Activated gamma-delta T cell treated with anti-CD3 and anti-CD28 coated beads, Interleukin-2, amount 50 U/mL, for 16 hours (primary cell): ENCODE data around the gene HELLS.
A peak's percentile ranks its signal among the peaks of the same experiment; 100 is the strongest.
"Not testable (repeated sequence)": the region's sequence is repeated elsewhere in the genome, so short reads cannot be mapped to it uniquely, and the experiment has no call there.

Experiments used
- DNase-seq: peaks from one replicate; pipeline ENCODE4 v3.0.0-alpha.2; 2020; ENCODE audit warnings: low read depth

The HELLS gene

DNA sequence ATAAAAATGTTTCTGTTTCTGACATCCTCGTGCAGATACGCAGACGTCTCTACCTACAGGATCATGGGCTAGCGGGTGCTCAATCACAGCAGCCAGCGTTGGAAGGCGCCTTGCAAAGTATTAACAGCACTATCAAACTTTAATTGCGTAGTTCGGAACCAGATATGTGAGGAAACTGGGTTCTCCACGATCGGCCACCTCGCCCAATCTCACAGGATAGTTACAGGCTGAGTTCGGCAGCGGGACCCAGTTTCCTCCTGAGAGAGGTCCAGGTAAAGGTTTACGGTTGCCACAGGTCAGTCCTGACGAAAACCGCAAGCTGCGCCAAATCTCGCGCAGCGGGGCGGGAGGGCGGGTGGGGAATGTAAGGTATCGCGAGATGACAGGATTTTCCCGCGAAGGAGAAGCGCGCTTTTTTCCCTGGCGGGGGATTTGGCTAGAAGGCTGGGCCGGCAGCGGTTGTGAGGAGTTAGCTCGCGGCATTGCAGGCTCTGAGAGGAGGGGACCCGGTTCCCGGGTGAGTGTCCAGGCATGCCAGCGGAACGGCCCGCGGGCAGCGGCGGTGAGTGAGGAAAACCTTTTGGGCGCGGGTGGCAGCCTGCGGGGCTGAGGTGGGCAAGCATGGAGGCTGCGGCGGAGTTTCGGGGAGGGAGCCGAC, at the start of gene HELLS:
Gene HELLS, plus strand, starts transcription at position 398 of the 658 bp plus-strand sequence. Its CDS starts 134 bp downstream, at position 532.
- peak; percentile 44 for DNase-seq

- DNase-seq, result no peak
Measured at GRCh38 chr10:94496010-94496409, 49.6 kb upstream of the HELLS start.

- no peak for DNase-seq
Measured at GRCh38 chr10:94496646-94497045, 48.9 kb upstream of the HELLS start.

DNA sequence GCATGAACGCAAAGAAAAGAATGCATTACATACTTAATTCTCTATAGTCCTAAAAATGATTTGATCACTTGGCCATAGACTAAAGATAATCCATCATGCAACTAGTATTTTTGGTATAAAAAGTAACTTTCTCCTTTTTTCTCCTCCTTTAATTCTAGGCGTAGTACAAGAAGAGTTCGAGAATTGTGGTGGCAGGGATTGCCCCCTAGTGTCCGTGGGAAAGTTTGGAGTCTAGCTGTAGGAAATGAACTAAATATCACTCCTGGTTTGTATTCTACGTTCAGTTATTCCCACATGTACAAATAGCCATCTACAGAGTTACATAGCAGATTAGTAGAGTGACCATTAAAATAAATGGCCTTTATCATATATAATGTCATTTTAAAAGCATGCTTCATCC, 45.5 kb upstream of the HELLS start:
- DNase-seq, result no peak

DNA sequence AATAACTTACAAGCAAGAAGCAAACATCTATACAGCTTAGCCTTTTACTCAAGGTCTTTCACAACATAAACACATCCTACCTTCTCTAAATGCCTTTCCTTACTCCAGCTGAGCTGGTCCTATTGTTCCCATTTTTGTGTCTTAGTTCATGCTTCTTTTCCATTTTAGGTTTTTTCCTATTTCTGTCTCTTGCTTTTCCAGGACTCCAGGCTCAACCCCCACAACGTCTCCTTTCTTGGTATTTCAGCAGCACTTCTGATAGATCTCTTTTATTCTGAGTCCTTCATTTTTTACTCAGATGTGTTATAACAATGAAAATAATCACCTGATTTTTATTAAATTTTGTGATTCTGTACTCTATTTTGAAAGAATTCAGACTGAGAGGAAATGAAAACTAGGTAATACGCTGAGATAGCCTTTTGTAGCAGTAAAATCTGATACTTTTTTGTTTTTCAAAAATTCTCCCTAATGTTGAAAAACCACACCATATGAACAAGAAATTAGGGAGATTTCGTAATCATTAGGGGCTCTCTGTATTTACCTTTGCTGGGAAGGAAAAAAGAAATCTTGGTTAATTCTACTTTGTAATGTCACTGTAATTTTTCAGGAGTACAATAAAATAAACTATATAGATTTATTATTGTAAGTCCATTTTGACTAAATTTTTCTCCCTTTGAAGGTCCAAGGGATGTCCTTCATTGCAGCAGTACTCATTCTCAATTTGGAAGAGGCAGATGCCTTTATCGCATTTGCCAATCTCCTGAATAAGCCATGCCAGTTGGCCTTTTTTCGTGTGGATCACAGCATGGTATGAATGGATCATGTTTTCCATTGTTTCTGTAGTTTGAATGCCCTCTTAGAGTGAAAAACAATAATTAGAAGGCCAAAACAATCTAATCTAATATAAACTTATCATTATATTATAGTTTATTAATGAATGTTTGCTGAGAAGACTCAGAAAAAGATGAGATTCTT, 24.0 kb upstream of the HELLS start:
- no peak for DNase-seq

- no peak for DNase-seq
Measured at GRCh38 chr10:94524146-94524545, 21.4 kb upstream of the HELLS start.

DNA sequence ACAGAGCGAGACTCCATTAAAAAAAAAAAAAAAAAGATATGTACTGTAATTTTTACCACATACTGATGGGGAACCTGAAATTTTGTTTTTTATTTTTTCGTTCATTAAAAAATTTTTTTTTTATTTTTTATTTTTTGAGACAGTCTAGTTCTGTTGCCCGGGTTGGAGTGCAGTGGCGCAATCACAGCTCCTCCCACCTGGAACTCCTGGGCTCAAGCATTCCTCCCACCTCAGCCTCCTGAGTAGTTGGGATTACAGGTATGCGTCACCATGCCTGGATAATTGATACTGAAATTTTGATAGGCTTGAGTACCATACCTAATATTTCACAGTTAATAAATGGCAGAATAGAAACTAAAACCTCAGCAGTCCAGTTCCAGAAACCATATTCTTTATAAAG, 20.9 kb upstream of the HELLS start:
- DNase-seq, result no peak

GRCh38 chr10:94531550-94531949, 14.0 kb upstream of the HELLS start:
- not testable (repeated sequence) for DNase-seq

- DNase-seq, result no peak
Measured at GRCh38 chr10:94533027-94533426, 12.6 kb upstream of the HELLS start.

DNA sequence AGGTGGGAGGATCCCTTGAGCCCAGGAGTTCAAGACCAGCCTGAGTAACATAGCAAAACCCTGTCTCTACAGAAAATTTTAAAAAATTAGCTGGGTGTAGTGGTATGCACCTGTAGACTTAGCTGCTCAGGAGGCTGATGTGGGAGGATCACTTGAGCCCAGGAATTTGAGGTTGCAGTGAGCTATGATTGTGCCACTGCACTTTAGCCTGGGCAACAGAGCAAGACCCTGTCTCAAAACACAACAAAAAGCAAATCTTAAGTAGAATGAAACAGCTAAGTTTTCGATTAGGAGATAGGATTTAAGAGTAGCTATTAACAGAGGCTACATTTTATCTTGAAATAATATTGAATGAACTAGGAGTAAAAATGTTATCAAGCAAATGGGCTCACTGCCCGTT, 3.3 kb upstream of the HELLS start:
- DNase-seq, result not testable (repeated sequence)

DNA sequence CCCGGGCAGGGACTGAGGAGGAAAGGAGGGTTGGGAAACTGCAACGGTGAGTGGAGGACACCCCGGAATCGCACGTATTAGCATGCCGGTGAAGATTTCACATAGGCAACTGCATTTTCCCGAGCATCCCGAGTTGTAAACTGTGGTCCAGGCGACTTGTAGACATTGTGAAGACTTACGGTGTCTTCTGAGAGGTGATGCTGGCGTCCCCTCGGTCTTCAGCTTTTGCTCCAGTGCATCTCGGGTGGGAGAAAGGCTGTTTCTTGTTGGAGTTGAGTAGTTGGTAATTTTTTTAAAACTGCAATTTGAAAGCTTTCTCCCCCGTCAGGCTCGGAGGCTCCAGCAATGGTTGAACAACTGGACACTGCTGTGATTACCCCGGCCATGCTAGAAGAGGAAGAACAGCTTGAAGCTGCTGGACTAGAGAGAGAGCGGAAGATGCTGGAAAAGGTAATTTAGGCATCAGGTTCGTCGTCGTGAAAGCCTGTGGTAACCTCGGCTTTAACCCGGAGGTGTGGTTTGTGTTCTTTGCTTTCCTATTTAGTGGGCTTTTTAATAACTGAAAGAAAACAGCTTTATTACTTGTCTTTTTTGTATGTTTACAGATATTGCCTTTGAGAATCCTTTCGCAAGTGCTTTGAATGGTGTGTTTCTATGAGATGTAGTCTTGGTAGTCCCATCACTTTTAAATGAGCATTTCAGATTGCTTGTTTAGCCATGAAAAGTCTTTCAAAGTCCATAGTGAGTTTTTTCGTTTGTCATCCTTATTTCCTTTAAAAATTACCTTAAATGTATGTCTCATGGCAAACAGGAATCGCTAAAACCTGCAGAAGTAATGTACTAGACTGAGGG, 687 bp downstream of the HELLS start:
- DNase-seq, result no peak

- DNase-seq, result no peak
Measured at GRCh38 chr10:94546901-94547185, 1.3 kb downstream of the HELLS start.

GRCh38 chr10:94549221-94549620, 3.6 kb downstream of the HELLS start:
- no peak for DNase-seq

DNA sequence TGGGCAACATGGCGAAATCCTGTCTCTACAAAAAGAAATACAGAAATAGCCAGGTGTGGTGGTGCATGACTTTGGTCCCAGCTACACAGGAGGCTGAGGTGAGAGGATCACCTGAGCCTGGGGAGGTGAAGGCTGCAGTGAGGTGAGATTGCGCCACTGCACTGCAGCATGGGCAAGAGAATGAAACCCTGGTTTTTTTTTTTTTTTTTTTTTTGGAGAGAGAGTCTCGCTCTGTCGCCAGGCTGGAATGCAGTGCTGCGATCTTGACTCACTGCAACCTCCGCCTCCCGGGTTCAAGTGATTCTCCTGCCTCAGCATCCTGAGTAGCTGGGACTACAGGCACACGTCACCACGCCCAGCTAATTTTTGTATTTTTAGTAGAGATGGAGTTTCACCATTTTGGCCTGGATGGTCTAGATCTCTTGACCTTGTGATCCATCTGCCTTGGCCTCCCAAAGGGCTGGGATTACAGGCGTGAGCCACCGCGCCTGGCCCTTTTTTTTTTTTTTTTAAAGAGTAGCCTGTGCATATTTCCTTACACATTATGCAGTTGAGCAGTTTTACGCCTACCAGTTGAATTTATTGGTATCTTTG, 22.2 kb downstream of the HELLS start:
- DNase-seq, result not testable (repeated sequence)

DNA sequence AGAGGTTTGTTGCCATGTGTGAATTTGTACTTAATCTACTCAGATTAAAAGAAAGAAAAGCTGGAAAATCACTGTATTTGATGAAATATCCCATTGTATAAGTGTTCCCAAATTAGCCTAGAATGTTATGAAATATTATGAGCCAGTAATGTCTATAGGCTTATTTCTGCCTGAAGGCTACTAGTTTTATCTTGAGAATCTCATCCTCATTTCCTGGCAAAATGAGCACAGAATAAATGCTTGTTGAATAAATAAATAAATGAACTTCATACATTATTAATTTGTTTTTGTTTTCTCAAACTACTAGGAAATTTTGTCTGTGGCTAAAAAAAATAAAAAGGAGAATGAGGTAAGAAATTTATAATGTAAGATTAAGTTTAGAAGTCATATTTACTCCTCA, 25.5 kb downstream of the HELLS start:
- no peak for DNase-seq

- DNase-seq, result no peak
Measured at GRCh38 chr10:94571528-94571927, 25.9 kb downstream of the HELLS start.

DNA sequence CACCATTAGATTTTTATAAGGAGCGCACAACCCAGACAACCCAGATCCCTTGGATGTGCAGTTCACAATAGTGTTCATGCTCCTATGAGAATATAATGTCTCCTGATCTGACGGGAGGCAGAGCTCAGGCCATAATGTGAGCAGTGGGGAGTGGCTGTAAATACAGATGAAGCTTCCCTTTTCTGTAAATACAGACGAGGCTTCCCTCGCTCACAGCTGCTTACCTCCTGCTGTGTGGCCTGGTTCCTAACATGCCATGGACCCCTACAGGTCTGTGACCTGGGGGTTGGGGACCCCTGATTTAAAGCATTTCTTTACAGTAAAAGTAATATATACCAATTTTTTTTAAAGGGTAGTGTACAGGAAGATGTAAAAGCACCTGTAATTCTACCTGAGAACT, 33.2 kb downstream of the HELLS start:
- no peak for DNase-seq

DNA sequence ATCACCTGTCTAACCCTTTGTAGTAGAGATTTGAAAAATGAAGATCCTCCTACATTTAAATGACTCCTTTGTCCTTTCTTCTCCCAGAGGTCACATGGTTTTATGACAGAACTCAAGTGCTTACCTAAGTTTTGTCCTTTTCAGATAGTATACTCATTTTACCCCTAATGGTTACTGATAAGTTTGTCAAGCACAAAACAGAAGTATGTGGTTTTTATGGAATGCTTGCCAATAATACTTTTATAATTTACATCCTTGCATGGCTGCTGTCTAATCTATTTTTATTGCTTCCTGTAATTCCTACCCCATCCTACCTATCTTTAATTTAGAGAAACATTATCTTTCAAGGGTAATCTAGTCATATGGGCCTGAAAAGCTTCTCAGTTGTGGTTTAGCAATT, 37.5 kb downstream of the HELLS start:
- DNase-seq, result no peak

GRCh38 chr10:94591461-94592205, 46.0 kb downstream of the HELLS start:
- DNase-seq, result no peak

GRCh38 chr10:94602729-94603515, 57.3 kb downstream of the HELLS start:
- DNase-seq, result no peak

DNA sequence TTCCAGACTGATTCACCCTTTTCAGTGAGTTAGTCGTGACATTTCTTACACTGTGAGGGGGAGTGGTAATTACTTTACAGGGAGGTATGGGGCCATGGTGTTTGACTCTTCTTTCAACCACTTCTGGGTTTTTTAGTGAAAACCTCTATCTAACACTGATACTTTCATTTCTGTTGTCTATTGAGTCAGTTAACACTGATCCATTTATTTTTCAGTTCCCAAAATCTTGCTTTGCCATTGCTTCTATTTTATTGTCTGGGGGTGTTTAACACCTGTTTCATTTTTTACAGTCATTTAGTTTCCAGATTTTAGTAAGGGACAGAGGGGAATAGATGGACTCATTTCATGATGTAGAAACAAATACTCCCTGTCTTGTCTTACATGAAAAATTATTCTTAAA, 61.5 kb downstream of the HELLS start:
- DNase-seq, result no peak
